HCT116 (cell line): Measurements from ENCODE around the gene SERPINB13. TPM values are rescaled to one million over a fixed set of nuclear protein-coding genes. Genes with fewer than 3 reads are reported as not detected.
"Not testable (repeated sequence)": the region's sequence is repeated elsewhere in the genome, so short reads cannot be mapped to it uniquely, and the experiment has no call there.

Experiments
- ATAC-seq: fragments of 200-7000 bp; cut with Tn5 transposase; 2 replicates; pipeline ENCODE4 v1.9.1; 2020; ENCODE audit warnings: mild to moderate bottlenecking, moderate library complexity
- BruUV-seq: library from RNA; stranded (reverse); fragments of 400-500 nt; replicated peaks from 2 replicates; lab custom pipeline; 2021; lab: Mats Ljungman, UMichigan
- CTCF ChIA-PET: fragments of 300-600 bp; sonication (Branson Sonifier 250); formaldehyde crosslinking; loops from one replicate; lab custom pipeline; 2021; ENCODE audit warnings: antibody characterized with exemption; lab: Charles Lee
- POLR2A ChIA-PET: fragments of 300-600, 350-600 bp; sonication (Branson Sonifier 250); formaldehyde crosslinking; loops from one replicate; lab custom pipeline; 2021; ENCODE audit warnings: antibody characterized with exemption; lab: Charles Lee
- RAD21 ChIA-PET, 2 experiments: fragments of 300-600 bp; sonication (Branson Sonifier 250); formaldehyde crosslinking; loops; one replicate each; lab custom pipeline; 2023; ENCODE audit warnings: low total read pairs in 2 of 2; ENCODE audit not compliant: uncharacterized antibody in 2 of 2, unreplicated experiment in 2 of 2, low non-redundant PET in 1 of 2; lab: Charles Lee
- DNase-seq: peaks from one replicate; pipeline ENCODE4 v3.0.0-alpha.2; 2010; ENCODE audit warnings: low read depth, low spot score
- H2AFZ ChIP-seq: fragments of 200-600 bp; shearing (Covaris generic), sonication (generic); 2 replicates; pipeline ENCODE4 v1.6.1; 2017; ENCODE audit warnings: low read depth, mixed run types, mixed read lengths, antibody characterized with exemption, low read length; ENCODE audit not compliant: poor library complexity, severe bottlenecking
- H3K27ac ChIP-seq: 2 replicates; pipeline ENCODE4 v1.5.1; 2012; ENCODE audit warnings: low read depth, low read length
- H3K27me3 ChIP-seq: fragments of 200-600 bp; sonication (generic); 2 replicates; pipeline ENCODE4 v1.6.1; 2016; ENCODE audit warnings: mixed run types, low read length, mixed read lengths; ENCODE audit not compliant: insufficient read depth
- H3K36me3 ChIP-seq, 2 experiments: fragments of 200-500 bp in 1 of 2; fragments of 200-600 bp in 1 of 2; sonication (Bioruptor generic) in 1 of 2; sonication (generic) in 1 of 2; 2 replicates each; pipeline versions ENCODE4 v1.5.1 to v1.6.1; 2014 to 2016; ENCODE audit warnings: low read length in 2 of 2, inconsistent platforms in 1 of 2, mixed read lengths in 1 of 2, mixed run types in 1 of 2; ENCODE audit not compliant: insufficient read depth in 2 of 2, control insufficient read depth in 1 of 2
- H3K4me1 ChIP-seq, 2 experiments: fragments of 200-600 bp in 1 of 2; sonication (generic) in 1 of 2; 2 replicates each; pipeline versions ENCODE4 v1.5.1 to v1.6.1; 2012 to 2017; ENCODE audit warnings: low read length in 2 of 2, inconsistent platforms in 1 of 2, mild to moderate bottlenecking in 1 of 2, mixed read lengths in 1 of 2, mixed run types in 1 of 2, moderate library complexity in 1 of 2; ENCODE audit not compliant: insufficient read depth in 2 of 2, control insufficient read depth in 1 of 2
- H3K4me2 ChIP-seq: fragments of 200-600 bp; sonication (generic); 2 replicates; pipeline ENCODE4 v1.6.1; 2017; ENCODE audit warnings: mixed run types, low read length, mixed read lengths
- H3K4me3 ChIP-seq, 2 experiments: fragments of 200-600 bp in 1 of 2; sonication (generic) in 1 of 2; replicated peaks in 1 of 2; 2 replicates each; pipeline ENCODE4 v1.5.1; 2011 to 2016; ENCODE audit warnings: low read length in 2 of 2, control low read depth in 1 of 2, low read depth in 1 of 2, mild to moderate bottlenecking in 1 of 2, mixed read lengths in 1 of 2, mixed run types in 1 of 2
- H3K79me2 ChIP-seq: fragments of 200-600 bp; sonication (generic); 2 replicates; pipeline ENCODE4 v1.6.1; 2017; ENCODE audit warnings: mild to moderate bottlenecking, mixed run types, low read length, moderate library complexity, mixed read lengths; ENCODE audit not compliant: insufficient read depth
- H3K9ac ChIP-seq: fragments of 200-600 bp; sonication (generic); 2 replicates; pipeline ENCODE4 v1.6.1; 2016; ENCODE audit warnings: low read length, mixed read lengths
- H3K9me2 ChIP-seq: fragments of 200-600 bp; sonication (generic), shearing (Covaris generic); 2 replicates; pipeline ENCODE4 v1.6.1; 2017; ENCODE audit warnings: mixed run types, mild to moderate bottlenecking, moderate library complexity; ENCODE audit not compliant: insufficient read depth
- H3K9me3 ChIP-seq, 2 experiments: fragments of 200-500 bp in 1 of 2; fragments of 200-600 bp in 1 of 2; sonication (Bioruptor generic) in 1 of 2; sonication (generic) in 1 of 2; 2 replicates each; pipeline ENCODE4 v1.6.1; 2014 to 2017; ENCODE audit warnings: low read length in 2 of 2, mixed read lengths in 2 of 2, inconsistent platforms in 1 of 2, low read depth in 1 of 2, mild to moderate bottlenecking in 1 of 2, mixed run types in 1 of 2, moderate library complexity in 1 of 2; ENCODE audit not compliant: control insufficient read depth in 1 of 2, insufficient read depth in 1 of 2
- H4K20me1 ChIP-seq: fragments of 200-600 bp; sonication (generic), shearing (Covaris generic); 2 replicates; pipeline ENCODE4 v1.6.1; 2017; ENCODE audit warnings: mixed run types, mild to moderate bottlenecking, moderate library complexity; ENCODE audit not compliant: insufficient read depth
- JUND ChIP-seq: IDR thresholded peaks from 2 replicates; pipeline ENCODE4 v1.6.1; 2012
- POLR2AphosphoS5 ChIP-seq: IDR thresholded peaks from 2 replicates; pipeline ENCODE4 v1.6.1; 2011; ENCODE audit warnings: mild to moderate bottlenecking, low read depth, low read length, moderate library complexity
- ZFX ChIP-seq: fragments of 450-650 bp; IDR thresholded peaks from 2 replicates; pipeline ENCODE4 v1.6.1; 2017
- intact Hi-C: fragments of 100-400 bp; cut with micrococcal nuclease; formaldehyde crosslinking; loops from 2 replicates; pipeline ENCODE4 v1.10.0; 2022
- total RNA-seq: library from RNA; stranded (reverse); gene quantifications from one replicate; pipeline ENCODE4 v1.2.1, GENCODE V29; 2021; ENCODE audit not compliant: unreplicated experiment

Gene SERPINB13
- total RNA-seq, 1 experiment from 2014 or later: 0.07 TPM

DNA sequence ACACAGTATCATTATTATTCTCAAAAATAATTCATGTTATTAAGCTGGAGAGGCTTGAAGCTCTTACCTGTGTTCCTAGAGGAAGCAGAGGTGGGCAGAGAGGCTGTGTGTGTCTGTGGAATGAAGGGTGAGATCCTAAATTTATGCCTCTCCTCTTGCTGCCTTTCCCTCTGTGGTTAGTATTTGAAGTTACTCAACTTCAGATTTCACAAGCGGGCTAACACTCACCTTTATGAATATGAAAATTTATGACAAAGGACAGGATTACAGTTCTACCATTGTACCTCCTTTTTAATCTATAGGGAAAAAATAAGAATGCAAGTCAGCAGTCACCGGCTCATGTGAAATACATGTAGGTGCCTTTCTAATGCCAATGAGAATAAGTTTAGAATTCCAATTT lies 57.0 kb downstream of the SERPINB13 start, which contains the start of gene SERPINB4:
Gene SERPINB4, minus strand, starts transcription at position 115 of the 400 bp plus-strand sequence. CDS start 679 bp downstream, outside the sequence.
- H3K9me2 ChIP-seq, H3K27me3 ChIP-seq, ATAC-seq, CTCF ChIA-PET, H3K79me2 ChIP-seq, H3K4me2 ChIP-seq, DNase-seq, intact Hi-C loops, RAD21 ChIA-PET, H3K9me3 ChIP-seq, H3K36me3 ChIP-seq, H2AFZ ChIP-seq, H4K20me1 ChIP-seq, H3K27ac ChIP-seq, POLR2A ChIA-PET, H3K4me3 ChIP-seq, H3K9ac ChIP-seq, BruUV-seq: not testable (repeated sequence)
- peaks cover 2 to 14% of the 10 kb centered on the region in 2 experiments; a peak in 2 of 4 replicates for H3K4me1 ChIP-seq

DNA sequence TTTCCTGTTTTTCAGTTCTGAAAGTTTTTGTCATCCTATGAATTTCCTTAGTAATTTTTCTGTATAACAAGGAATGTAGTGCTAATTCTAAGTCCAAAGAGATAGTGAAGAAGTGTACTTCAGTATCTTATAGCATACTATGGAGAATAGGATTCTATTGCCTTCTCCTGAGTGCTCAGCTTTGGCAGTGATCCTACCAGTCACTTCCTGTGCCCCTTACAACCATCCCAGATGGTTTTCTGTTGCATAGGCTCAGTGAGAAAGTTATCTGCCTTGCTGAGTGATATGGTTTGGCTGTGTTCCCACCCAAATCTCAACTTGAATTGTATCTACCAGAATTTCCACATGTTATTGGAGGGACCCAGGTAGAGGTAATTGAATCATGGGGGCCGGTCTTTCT lies 57.6 kb downstream of the SERPINB13 start:
- DNase-seq, intact Hi-C loops, H3K27me3 ChIP-seq, CTCF ChIA-PET, RAD21 ChIA-PET, H3K4me2 ChIP-seq, H3K27ac ChIP-seq, H3K9ac ChIP-seq, ATAC-seq, H2AFZ ChIP-seq, BruUV-seq, POLR2A ChIA-PET, H3K9me3 ChIP-seq, H3K4me3 ChIP-seq, H3K79me2 ChIP-seq, H3K9me2 ChIP-seq, H4K20me1 ChIP-seq, H3K36me3 ChIP-seq: not testable (repeated sequence)
- peaks cover 2 to 14% of the 10 kb centered on the region in 2 experiments; a peak in 2 of 4 replicates for H3K4me1 ChIP-seq

DNA sequence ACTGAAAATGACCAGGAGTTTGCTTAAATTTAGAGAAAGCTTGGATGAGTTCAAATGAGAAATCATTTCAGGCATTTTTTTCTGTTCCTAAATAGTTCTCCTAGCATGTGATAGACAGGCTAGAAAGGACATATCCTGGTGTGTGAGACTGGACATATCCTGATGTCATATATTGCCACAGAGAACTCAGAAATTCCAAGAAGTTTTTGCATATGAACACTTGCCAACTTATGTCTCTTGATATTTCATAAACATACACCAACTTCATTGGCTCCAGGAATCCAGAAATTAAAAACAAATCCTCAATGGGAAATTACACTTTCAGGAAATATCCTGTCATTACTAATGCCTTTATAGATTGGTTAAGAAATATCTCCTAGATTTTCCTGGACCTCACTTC lies 59.8 kb downstream of the SERPINB13 start:
- Histone ChIP-seq H3K4me3 (no peak overlapping the region), H3K79me2 (no peaks in the 10 kb centered on the region), H3K4me1 (no peaks in the 10 kb centered on the region), H2AFZ (no peak overlapping the region), H4K20me1 (no peaks in the 10 kb centered on the region), H3K9ac (no peak overlapping the region), H3K4me2 (no peak overlapping the region), H3K9me2 (no peaks in the 10 kb centered on the region), H3K27ac (no peak overlapping the region), H3K36me3 (no peaks in the 10 kb centered on the region), H3K27me3 (no peaks in the 10 kb centered on the region), H3K9me3 (no peaks in the 10 kb centered on the region)
- POLR2A ChIA-PET: no interaction called here
- ATAC-seq (no peak), DNase-seq (no peak)
- no TSS peak for BruUV-seq
- CTCF ChIA-PET: no interaction called here
- TF ChIP-seq JUND: no peak
- TF ChIP-seq ZFX: no peak
- TF ChIP-seq POLR2AphosphoS5: no peak
- intact Hi-C loops: no loop called here
- RAD21 ChIA-PET: no interaction called here
